Pulmonary artery endothelial cell (primary cell): ENCODE results near the gene FBXO36. TPM values are rescaled to one million over a fixed set of nuclear protein-coding genes. Genes with fewer than 3 reads are reported as not detected.

Experiments used
- DNase-seq: peaks from one replicate; pipeline ENCODE4 v3.0.0-alpha.2; 2011; ENCODE audit warnings: low read depth, low spot score
- total RNA-seq: library from RNA; depleted of rRNA; stranded (reverse); fragments of >200 nt; gene quantifications from 2 replicates; pipeline ENCODE4 v1.2.3, GENCODE V29; 2014

Gene FBXO36
- total RNA-seq, 1 donor from 2014 or later: 2.0 TPM

GRCh38 chr2:229969921-229970320 lies 47.6 kb downstream of the FBXO36 start:
- no peak for DNase-seq

- DNase-seq: no peak
Observed at GRCh38 chr2:229970406-229970805, 48.1 kb downstream of the FBXO36 start.

- DNase-seq: no peak
Observed at GRCh38 chr2:229971298-229971790, 49.0 kb downstream of the FBXO36 start.

- no peak for DNase-seq
Observed at GRCh38 chr2:229974266-229974665, 52.0 kb downstream of the FBXO36 start.

- peak; percentile 63 for DNase-seq
Observed at GRCh38 chr2:229980431-229981184, 58.3 kb downstream of the FBXO36 start.

GRCh38 chr2:229993236-229993635 lies 70.9 kb downstream of the FBXO36 start:
- DNase-seq: no peak

GRCh38 chr2:229996320-229996719 lies 74.0 kb downstream of the FBXO36 start:
- DNase-seq: no peak

GRCh38 chr2:229997565-229997964 lies 75.3 kb downstream of the FBXO36 start:
- no peak for DNase-seq

GRCh38 chr2:230000118-230000841 lies 78.0 kb downstream of the FBXO36 start:
- DNase-seq: no peak

- peak; percentile 39 for DNase-seq
Observed at GRCh38 chr2:230007931-230008707, 85.8 kb downstream of the FBXO36 start.

GRCh38 chr2:230008708-230009066 lies 86.4 kb downstream of the FBXO36 start:
- no peak for DNase-seq

GRCh38 chr2:230010501-230010900 lies 88.2 kb downstream of the FBXO36 start:
- DNase-seq: no peak

GRCh38 chr2:230011617-230012016 lies 89.3 kb downstream of the FBXO36 start:
- no peak for DNase-seq

- no peak for DNase-seq
Observed at GRCh38 chr2:230012267-230012884, 90.1 kb downstream of the FBXO36 start.

- no peak for DNase-seq
Observed at GRCh38 chr2:230016844-230017243, 94.5 kb downstream of the FBXO36 start.

GRCh38 chr2:230018153-230018552 lies 95.8 kb downstream of the FBXO36 start:
- DNase-seq: no peak

- no peak for DNase-seq
Observed at GRCh38 chr2:230019742-230020141, 97.4 kb downstream of the FBXO36 start.

- DNase-seq: no peak
Observed at GRCh38 chr2:230023313-230023712, 101.0 kb downstream of the FBXO36 start.

GRCh38 chr2:230042195-230042594 lies 119.9 kb downstream of the FBXO36 start:
- no peak for DNase-seq

GRCh38 chr2:230043025-230043424 lies 120.7 kb downstream of the FBXO36 start:
- DNase-seq: no peak

- DNase-seq: no peak
Observed at GRCh38 chr2:230043461-230043860, 121.2 kb downstream of the FBXO36 start.

GRCh38 chr2:230046491-230046890 lies 124.2 kb downstream of the FBXO36 start:
- DNase-seq: no peak
